Astrocyte of the cerebellum (primary cell): Measurements from ENCODE around the gene OCLN.
"Not testable (repeated sequence)": the region's sequence is repeated elsewhere in the genome, so short reads cannot be mapped to it uniquely, and the experiment has no call there.

Experiments
- DNase-seq: peaks from one replicate; pipeline ENCODE4 v3.0.0-alpha.2; 2011; ENCODE audit warnings: low read depth
- H3K4me3 ChIP-seq: 2 replicates; pipeline ENCODE4 v1.5.1; 2011; ENCODE audit warnings: mild to moderate bottlenecking, low read depth, low read length, moderate library complexity
- CTCF ChIP-seq: IDR thresholded peaks from 2 replicates; pipeline ENCODE4 v1.5.1; 2012; ENCODE audit warnings: low read length, low read depth, moderate library complexity, mild to moderate bottlenecking; ENCODE audit errors: missing control alignments
- in situ Hi-C: cut with HindIII; loops from 2 replicates; pipeline ENCODE4 v1.10.0; 2017; ENCODE audit warnings: low sequenced_read_pairs

Gene OCLN

GRCh38 chr5:69454460-69455249 is 37.9 kb upstream of the OCLN start:
- in situ Hi-C loops = no loop called here
- DNase-seq = no peak
- no peak for TF ChIP-seq CTCF
- H3K4me3 ChIP-seq = no peak overlapping the region

- H3K4me3 ChIP-seq, DNase-seq, in situ Hi-C loops: not testable (repeated sequence)
Measured at GRCh38 chr5:69455428-69455988, 37.1 kb upstream of the OCLN start.

GRCh38 chr5:69462170-69462569 is 30.4 kb upstream of the OCLN start:
- TF ChIP-seq CTCF = no peak
- DNase-seq = no peak
- in situ Hi-C loops = no loop called here
- no peak overlapping the region for H3K4me3 ChIP-seq

GRCh38 chr5:69466375-69466774 is 26.2 kb upstream of the OCLN start:
- DNase-seq, in situ Hi-C loops, H3K4me3 ChIP-seq: not testable (repeated sequence)

GRCh38 chr5:69467442-69468225 is 25.0 kb upstream of the OCLN start:
- in situ Hi-C loops = no loop called here
- DNase-seq = no peak
- no peak overlapping the region for H3K4me3 ChIP-seq
- TF ChIP-seq CTCF = no peak

GRCh38 chr5:69468631-69469030 is 24.0 kb upstream of the OCLN start:
- in situ Hi-C loops = no loop called here
- DNase-seq = no peak
- no peak for TF ChIP-seq CTCF
- no peak overlapping the region for H3K4me3 ChIP-seq

- DNase-seq, in situ Hi-C loops, H3K4me3 ChIP-seq: not testable (repeated sequence)
Measured at GRCh38 chr5:69471516-69471915, 21.1 kb upstream of the OCLN start.

- H3K4me3 ChIP-seq, in situ Hi-C loops, DNase-seq: not testable (repeated sequence)
Measured at GRCh38 chr5:69472535-69473143, 20.0 kb upstream of the OCLN start.
